GM19023 (cell line): ENCODE results near the gene MYO3A.
"Not testable (repeated sequence)": the region's sequence is repeated elsewhere in the genome, so short reads cannot be mapped to it uniquely, and the experiment has no call there.

ENCODE experiments used
- ATAC-seq: cut with Tn5 transposase; IDR thresholded peaks from one replicate; pipeline ENCODE4 v1.9.1; 2021; ENCODE audit warnings: mild to moderate bottlenecking, moderate library complexity; ENCODE audit not compliant: unreplicated experiment

The MYO3A gene

GRCh38 chr10:25982107-25982506, 48.1 kb downstream of the MYO3A start:
- no peak for ATAC-seq

GRCh38 chr10:25988583-25988982, 54.6 kb downstream of the MYO3A start:
- no peak for ATAC-seq

GRCh38 chr10:25989951-25990350, 55.9 kb downstream of the MYO3A start:
- ATAC-seq = no peak

- ATAC-seq = no peak
Observed at GRCh38 chr10:25999295-25999981, 65.4 kb downstream of the MYO3A start.

- ATAC-seq = no peak
Observed at GRCh38 chr10:26000971-26001370, 66.9 kb downstream of the MYO3A start.

GRCh38 chr10:26002466-26002865, 68.4 kb downstream of the MYO3A start:
- ATAC-seq = not testable (repeated sequence)

GRCh38 chr10:26015092-26015491, 81.1 kb downstream of the MYO3A start:
- ATAC-seq = no peak

GRCh38 chr10:26022831-26023230, 88.8 kb downstream of the MYO3A start:
- ATAC-seq = no peak

GRCh38 chr10:26024303-26024702, 90.3 kb downstream of the MYO3A start:
- no peak for ATAC-seq

GRCh38 chr10:26025523-26025922, 91.5 kb downstream of the MYO3A start:
- ATAC-seq = no peak

- ATAC-seq = no peak
Observed at GRCh38 chr10:26029858-26030257, 95.8 kb downstream of the MYO3A start.

GRCh38 chr10:26031300-26031699, 97.3 kb downstream of the MYO3A start:
- ATAC-seq = no peak

GRCh38 chr10:26043469-26043868, 109.4 kb downstream of the MYO3A start:
- ATAC-seq = no peak

GRCh38 chr10:26044141-26044749, 110.2 kb downstream of the MYO3A start:
- no peak for ATAC-seq

GRCh38 chr10:26046073-26046700, 112.2 kb downstream of the MYO3A start:
- no peak for ATAC-seq

GRCh38 chr10:26048756-26049155, 114.7 kb downstream of the MYO3A start:
- ATAC-seq = no peak

GRCh38 chr10:26052326-26052725, 118.3 kb downstream of the MYO3A start:
- ATAC-seq = no peak

- no peak for ATAC-seq
Observed at GRCh38 chr10:26057466-26057865, 123.4 kb downstream of the MYO3A start.

GRCh38 chr10:26064106-26064505, 130.1 kb downstream of the MYO3A start:
- ATAC-seq = no peak

GRCh38 chr10:26067680-26068079, 133.7 kb downstream of the MYO3A start:
- no peak for ATAC-seq

GRCh38 chr10:26080971-26081370, 146.9 kb downstream of the MYO3A start:
- not testable (repeated sequence) for ATAC-seq

- ATAC-seq = no peak
Observed at GRCh38 chr10:26081459-26081858, 147.4 kb downstream of the MYO3A start.
